DLD1 (cell line): ENCODE results near the gene KATNBL1.
"Not testable (repeated sequence)": the region's sequence is repeated elsewhere in the genome, so short reads cannot be mapped to it uniquely, and the experiment has no call there.

ENCODE experiments used
- in situ Hi-C: cut with HindIII; loops from 2 replicates; pipeline ENCODE4 v1.10.0; 2017; ENCODE audit warnings: low sequenced_read_pairs

The KATNBL1 gene

DNA sequence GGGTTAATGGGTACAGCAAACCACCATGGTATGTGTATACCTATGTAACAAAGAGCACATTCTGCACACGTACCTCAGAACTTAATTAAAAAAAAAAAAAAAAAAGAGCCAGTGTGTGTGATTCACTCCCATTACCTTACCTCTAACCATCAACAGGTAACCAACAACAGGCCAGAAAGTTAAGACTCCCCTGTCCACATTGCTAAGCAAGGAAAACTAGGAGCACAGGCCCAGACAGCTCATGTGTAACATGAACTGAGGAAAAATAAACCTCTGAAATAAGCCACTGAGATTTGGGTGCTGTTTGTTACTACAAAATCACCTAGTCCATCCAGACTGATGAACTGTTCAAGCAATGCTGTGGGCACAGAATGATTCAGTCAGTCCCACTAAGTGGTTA is 6.0 kb downstream of the KATNBL1 start:
- in situ Hi-C loops: no loop called here

DNA sequence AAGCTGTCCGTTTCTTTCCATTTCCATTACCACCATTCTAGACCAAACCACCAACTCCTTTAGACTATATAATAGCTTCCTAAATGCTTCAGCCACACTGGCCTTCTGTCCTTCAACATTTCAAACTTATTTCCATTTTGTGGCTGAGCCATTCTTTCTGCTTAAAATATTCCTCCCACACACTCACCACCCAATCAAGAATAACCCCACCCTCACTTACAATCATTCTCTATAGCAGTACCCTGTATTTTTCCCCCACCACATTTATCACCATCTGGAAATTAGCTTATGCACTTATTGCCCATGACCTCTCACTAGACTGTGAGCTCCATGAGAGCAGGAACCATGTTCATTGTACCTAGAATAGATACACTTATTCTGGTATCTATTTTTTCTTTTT is 6.6 kb downstream of the KATNBL1 start:
- in situ Hi-C loops: no loop called here

DNA sequence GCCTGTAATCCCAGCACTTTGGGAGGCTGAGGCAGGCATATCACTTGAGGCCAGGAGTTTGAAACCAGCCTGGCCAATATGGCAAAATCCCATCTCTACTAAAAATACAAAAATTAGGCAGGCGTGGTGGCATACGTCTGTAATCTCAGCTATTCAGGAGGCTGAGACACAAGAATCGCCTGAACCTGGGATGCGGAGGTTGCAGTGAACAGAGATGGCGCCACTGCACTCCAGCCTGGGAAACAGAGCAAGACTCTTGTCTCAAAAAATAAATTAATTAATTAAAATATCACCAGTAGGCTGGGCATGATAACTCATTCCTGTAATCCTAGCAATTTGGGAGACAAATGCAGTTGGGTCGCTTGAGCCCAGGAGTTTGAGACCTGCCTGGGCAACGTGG is 16.6 kb downstream of the KATNBL1 start:
- in situ Hi-C loops: not testable (repeated sequence)

DNA sequence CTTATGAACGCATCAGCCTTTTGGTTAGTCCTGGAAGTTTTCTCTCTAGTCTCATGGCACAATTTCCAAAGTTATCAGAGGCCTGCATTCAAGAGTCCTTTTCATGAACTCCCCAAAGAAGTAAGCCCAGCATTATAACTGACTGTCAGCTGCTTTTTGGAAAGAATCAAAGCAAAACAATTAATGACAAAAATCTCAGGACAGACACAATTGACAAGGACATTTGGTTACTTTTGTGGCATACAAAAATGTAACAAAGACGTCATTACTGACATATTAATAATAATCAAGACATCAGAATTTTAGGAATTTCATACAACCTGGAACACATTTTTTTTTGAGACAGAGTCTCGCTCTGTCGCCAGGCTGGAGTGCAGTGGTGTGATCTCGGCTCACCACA is 21.2 kb downstream of the KATNBL1 start:
- in situ Hi-C loops: no loop called here

DNA sequence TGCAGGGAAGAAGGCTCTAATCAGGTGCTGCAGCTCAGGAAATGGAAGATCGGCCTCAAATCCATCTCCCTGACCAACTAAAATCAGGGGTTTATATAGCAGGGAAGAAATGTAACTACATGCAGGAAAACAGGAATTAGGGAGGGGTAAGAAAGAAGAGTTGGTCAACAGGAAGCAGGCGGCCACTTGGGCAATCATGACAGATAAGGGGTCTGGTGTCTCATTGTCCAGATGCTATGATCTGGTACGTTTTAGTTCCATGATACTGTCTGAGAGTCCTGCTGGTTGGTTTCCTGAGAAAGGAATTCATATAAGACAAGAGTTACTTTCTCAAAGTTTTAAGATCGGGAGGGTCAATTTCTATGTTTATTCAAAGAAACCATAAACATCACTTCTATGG is 24.2 kb downstream of the KATNBL1 start:
- in situ Hi-C loops: no loop called here

DNA sequence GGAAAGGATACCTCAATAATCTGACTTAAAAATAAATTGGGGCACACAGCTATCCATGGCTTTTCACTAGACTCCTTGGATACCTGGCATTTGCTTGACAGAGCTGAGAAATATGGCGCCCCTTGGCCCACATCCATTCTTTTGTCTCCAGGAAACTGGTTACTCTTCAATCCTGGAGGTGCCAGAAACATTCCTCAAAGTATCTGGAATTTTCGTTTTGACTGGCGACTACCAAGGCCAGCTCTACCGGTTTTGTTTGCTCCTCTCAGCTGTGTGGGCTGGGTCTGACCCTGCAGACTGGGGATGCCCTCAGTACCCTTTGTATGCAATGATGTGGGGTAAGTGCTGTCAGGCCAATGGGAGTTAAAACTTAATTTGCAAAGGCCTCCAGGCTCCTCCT is 27.0 kb downstream of the KATNBL1 start:
- in situ Hi-C loops: no loop called here

DNA sequence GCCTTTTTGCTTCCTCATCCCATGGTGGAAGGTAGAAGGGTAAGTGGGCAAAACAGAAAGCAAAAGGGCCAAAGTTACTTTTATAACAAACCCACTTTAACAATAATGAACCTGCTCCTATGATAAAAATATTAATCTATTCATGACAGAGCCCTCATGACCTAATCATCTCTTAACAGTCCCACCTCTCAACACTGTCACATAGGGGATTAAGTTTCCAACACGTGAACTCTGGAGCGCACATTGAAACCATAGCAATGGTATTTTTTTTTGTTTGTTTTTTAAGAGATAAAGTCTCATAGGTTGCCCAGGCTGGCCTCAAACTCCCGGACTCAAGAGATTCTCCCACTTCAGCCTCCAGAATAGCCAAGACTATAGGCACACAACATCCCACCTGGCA is 30.7 kb downstream of the KATNBL1 start:
- in situ Hi-C loops: no loop called here

DNA sequence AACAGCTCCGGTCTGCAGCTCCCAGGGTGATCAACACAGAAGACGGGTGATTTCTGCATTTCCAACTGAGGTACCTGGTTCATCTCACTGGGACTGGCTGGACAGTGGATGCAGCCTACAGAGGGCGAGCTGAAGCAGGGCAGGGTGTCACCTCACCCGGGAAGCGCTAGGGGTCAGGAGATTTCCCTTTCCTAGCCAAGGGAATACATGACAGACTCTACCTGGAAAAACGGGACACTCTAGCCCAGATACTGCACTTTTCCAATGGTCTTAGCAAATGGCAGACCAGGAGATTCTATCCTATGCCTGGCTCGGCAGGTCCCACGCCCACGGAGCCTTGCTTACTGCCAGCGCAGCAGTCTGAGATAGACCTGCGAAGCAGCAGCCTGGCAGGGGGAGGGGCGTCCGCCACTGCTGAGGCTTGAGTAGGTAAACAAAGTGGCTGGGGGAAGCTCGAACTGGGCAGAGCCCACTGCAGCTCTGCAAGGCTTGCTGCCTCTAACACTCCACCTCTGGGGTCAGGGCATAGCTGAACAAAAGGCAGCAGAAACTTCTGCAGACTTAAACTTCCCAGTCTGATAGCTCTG is 43.8 kb downstream of the KATNBL1 start:
- in situ Hi-C loops: not testable (repeated sequence)

DNA sequence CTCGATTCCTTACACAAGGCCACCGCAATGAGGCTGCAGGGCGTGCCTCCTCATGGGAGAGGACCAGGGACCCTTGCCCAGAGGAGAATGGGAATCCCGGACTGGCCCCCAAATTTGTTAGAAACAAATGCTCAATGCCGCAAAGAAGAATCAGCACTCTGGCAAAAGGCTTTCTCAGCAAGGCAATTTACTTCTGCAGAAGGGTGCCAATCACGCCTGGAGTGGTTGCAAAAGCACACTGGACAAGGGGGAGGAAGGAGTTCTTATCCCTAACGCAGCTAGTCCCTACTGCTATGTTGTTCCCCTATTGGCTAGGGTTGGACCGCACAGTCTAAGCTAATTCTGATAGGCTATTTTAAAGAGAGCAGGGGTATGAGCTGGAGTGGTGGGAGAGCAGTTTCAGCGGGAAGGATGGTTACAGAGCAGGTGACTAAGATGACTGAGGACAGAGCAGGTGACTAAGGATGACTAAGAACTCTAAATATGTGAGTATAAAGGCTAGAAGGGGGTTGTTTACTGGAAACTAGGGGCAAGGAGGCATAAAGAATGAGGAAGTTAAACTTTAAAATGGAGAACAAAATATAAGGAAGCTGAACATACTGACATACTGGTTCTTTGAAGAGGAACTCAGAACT is 48.5 kb downstream of the KATNBL1 start:
- in situ Hi-C loops: no loop called here

DNA sequence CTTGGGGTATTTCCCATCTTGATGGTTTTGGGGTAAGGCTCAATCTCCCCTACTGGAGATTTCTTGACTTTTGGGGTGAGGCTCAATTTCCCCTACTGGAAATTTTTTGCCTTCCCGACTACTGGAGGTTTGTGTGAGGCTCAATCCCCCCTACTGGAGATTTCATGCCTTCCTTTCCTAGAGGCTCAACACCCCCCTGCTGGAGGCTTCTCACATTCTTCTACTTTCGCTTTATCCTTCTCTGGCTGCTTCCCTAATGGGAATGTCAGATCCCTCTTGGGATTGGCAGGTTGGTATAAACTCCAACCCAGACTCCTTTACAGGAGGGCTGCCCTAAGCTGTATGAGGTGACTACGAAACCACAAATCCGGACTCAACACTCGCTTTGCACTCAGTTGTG is 49.2 kb downstream of the KATNBL1 start:
- in situ Hi-C loops: no loop called here

DNA sequence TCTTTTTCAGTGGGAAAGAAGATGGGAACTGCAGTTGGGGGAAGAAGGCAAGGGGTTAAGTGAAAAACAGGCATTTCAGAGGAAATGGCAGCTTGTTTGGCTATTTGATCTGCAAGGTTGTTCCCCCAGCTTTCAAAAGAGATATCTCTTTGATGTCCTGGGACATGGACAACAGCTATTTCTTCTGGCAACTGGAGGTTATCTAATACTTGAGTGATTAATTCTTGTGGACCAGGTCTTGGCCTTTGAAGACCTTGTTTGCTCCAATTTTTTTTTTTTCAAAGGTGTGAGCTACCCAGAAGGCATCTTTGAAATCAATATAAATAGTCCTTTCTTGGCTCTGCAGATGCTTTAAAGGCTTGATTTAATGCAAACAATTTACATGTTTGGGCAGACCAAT is 51.5 kb downstream of the KATNBL1 start:
- in situ Hi-C loops: no loop called here

DNA sequence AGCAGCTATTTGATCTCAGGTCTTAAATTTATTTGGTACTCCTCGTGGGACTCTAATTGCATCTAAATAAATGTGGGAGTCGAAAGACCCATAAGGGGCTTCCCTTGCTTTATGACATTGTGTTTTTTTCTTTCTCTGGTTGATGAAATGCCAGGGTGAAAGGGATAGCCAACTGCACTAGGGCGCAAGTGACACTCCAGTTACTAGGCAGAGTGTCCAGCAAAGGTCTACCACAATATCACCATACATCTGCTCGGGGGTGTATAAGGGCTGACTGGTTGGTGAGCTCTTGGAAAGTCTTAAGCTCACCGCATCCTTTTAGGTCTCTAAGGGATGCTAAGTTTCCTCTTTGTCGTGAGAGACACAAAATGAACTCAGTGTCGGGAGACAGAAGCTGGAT is 54.0 kb downstream of the KATNBL1 start:
- in situ Hi-C loops: no loop called here

DNA sequence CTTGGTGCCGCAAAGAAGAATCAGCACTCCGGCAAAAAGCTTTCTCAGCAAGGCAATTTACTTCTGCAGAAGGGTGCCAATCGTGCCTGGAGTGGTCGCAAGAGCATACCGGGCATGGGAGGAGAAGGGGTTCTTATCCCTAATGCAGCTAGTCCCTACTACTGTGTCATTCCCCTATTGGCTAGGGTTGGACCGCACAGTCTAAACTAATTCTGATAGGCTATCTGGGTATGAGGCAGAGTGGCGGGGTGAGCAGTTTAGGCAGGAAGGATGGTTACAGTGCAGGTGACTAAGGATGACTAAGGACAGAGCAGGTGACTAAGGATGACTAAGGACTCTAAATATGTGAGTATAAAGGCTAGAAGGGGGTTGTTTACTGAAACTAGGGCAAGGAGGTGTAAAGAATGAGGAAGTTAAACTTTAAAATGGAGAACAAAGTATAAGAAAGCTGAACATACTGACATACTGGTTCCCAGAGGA is 55.1 kb downstream of the KATNBL1 start:
- in situ Hi-C loops: no loop called here

DNA sequence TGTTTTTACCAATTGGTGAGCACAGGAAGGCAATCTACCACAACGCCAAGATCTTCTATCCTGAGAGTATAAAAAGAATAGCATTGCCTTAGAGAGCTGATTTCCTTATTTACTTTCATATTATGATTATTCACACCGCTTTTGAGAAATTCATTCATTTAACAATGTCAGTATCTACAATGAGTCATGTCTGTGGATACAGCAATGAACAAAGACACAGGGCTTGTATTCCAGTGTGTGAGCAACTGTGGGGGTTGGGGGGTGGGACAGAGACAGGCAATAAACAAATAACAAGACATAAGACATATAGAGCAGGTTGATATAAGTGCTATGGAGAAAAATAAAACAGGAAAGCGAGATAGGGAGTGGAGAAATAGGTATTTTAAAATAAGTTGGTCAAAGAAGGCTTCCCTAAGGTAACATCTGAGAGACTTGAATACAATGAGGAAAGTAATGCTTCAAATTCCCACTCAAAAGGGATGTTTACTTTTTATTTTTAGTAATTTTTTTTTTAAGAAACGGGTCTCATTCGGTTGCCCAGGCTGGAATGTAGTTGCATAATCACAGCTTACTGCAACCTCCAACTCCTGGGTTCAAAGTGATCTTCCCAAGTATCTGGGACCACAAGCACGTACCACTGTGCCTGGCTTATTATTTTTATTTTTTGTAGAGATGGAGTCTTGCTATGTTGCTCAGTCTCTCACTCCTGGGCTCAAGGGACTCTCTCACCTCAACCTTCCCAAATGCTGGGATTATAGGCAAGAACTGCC is 62.3 kb downstream of the KATNBL1 start:
- in situ Hi-C loops: no loop called here

DNA sequence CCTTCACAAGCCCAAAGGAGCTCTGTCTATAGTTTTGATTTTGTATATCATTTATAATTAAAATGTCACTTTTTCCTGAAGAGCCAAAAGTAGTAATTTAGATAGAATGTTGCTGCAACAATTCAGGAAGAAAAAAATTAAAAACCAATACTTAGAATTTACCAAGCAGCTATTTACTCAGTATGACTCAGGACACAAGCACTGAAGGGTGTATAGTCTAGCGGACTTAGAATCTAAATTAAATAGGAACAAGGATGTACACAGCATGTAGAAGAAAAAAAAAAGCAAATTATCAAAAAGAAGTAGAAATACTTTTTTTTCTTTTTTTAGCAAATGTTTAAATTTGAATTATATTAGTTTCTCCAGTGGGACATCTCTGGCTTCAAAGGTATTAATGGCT is 76.4 kb downstream of the KATNBL1 start:
- in situ Hi-C loops: no loop called here

DNA sequence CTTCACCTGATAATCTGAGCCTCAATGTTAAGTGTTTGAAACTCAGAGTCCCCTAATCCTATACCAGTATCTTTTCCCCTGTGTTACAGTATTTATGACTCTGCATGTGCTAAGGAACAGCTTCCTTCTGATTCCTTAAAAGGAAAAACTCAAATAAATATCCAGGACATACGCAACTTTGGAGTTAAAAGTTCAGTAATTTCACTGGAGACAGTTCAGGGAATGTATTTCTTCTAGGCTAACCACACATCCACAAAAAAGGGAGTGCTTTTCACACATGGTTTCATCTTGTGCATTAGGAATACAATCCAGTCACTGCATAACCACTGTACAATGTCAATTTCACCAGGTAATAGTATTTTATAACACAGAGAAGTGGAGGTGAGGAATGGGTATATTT is 77.0 kb downstream of the KATNBL1 start:
- in situ Hi-C loops: no loop called here

DNA sequence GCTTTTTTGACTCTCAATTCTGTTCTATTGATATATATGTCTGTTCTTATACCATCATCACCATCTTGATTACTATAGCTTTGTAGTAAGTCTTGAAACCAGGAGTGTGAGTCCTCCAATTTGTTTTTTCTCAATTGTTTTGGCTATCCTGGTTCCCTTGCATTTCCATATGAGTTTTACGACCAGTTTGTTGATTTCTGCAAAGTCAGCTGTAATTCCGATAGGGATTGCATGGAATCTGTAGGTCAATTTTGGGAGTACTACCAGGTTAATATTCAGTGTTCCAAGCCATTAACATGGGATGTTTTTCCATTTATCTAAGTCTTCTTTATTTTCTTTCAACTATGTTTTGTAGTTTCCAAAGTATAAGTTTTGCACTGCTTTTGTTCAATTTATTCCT is 81.0 kb downstream of the KATNBL1 start:
- in situ Hi-C loops: no loop called here

DNA sequence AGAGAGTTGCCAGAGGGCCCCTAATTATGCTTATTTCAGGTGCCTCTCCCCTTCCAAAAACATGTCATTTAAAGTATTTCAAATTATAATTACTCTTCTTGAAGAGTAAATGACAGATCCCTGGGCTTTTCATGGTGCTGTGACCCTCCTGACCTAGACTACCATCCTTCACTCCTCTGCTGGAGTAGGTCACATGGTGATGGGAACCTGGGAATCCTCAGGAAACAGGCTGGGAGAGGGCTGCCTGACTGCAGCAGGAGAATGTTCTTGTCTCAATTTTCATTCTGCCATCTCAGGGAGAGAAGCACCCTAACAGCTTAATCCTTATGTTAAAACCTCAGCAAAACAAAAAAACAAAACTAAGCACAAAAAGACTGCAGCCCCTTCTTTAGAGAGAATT is 83.4 kb downstream of the KATNBL1 start:
- in situ Hi-C loops: no loop called here

DNA sequence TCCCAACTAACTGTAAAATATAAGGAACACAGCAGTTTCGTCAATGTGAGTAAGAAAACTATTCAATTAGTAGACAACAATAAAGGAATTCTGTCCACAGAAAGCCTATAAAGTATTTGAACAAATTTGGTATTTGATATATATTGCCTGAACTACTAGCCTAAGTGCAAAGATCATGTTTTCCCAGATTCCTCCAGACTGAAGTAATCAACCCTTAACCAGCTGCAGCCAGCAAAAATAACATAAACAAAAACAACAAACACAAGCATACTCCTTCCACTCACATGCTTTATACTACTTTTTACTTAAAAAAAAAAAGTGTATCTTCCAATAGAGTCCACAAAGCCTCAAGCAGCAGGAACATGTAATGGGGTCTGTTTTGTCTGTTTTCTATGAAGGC is 84.0 kb downstream of the KATNBL1 start:
- in situ Hi-C loops: no loop called here

DNA sequence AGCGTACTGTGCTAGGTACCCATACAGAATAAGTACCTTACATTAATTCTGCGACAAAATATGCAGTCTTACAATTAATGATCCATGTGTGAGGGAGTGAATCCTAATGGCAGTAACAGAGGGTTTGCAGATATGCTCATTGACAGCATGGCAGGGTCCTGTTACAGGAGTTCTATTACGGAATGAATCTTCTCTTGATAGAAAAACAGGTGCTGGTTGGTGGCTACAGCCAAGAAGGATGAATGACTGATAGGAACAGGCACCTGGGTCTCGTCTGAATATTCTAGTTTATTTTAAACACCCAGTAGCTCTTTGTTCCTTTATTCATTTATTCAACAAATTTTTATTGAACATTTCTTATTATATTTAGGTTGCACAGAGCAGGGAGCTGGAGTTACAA is 85.2 kb downstream of the KATNBL1 start:
- in situ Hi-C loops: no loop called here

DNA sequence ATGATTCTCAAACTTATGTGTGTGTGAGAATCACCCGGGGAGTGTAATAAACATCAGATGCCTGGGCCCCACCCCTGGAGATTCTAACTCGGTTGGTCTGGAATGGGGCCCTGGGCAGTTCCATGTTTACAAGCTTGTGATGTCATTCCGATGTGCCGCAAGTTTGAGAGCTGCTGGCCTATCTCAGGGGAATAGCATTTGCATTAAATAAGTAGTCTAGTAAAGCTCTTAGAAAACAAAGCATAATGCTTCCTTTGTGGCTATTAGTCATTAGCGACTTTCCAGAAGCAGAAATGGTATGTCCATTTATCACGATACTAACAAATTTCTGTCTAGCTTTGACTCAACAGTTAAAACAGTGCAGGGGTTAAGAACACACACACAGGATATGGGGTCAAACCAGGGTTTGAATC is 87.1 kb downstream of the KATNBL1 start:
- in situ Hi-C loops: no loop called here

DNA sequence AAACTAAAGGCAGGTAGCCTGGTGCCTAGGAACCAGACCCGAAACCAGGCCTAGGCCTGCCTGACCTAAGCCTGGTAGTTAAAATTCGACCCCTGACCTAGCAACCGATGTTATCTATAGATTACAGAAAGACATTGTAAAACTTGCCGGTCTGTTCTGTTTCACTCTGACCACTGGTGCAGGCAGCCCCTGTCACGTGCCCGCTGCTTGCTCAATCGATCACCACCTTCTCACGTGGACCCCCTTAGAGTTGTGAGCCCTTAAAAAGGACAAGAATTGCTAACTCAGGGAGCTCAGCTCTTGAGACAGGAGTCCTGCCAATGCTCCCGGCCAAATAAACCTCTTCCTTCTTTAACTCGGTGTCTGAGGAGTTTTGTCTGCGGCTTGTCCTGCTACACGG is 88.1 kb downstream of the KATNBL1 start:
- in situ Hi-C loops: not testable (repeated sequence)
